H1 (cell line): Measurements from ENCODE around the gene CPXM2.

Experiments used
- CTCF ChIP-seq, 3 experiments: IDR thresholded peaks; 1 replicate in 2 of 3; 2 replicates in 1 of 3; pipeline versions ENCODE4 v1.5.1 to v1.6.1; 2011; ENCODE audit warnings: low read length in 3 of 3, mild to moderate bottlenecking in 3 of 3, inconsistent platforms in 2 of 3, low read depth in 1 of 3, moderate library complexity in 1 of 3; ENCODE audit not compliant: insufficient read depth in 1 of 3; ENCODE audit errors: control extremely low read depth in 1 of 3
- E2F6 ChIP-seq: IDR thresholded peaks from 2 replicates; pipeline ENCODE4 v1.6.1; 2012; ENCODE audit warnings: inconsistent platforms
- EZH2 ChIP-seq: fragments of 200-600 bp; sonication (generic); IDR thresholded peaks from 2 replicates; pipeline ENCODE4 v1.7.1; 2012; ENCODE audit warnings: low read depth, mild to moderate bottlenecking, moderate library complexity, low read length, inconsistent platforms; ENCODE audit not compliant: severe bottlenecking
- MAX ChIP-seq: IDR thresholded peaks from 2 replicates; pipeline ENCODE4 v1.6.1; 2012; ENCODE audit warnings: inconsistent platforms
- POLR2A ChIP-seq, 2 experiments: IDR thresholded peaks; 1 replicate in 1 of 2; 2 replicates in 1 of 2; pipeline ENCODE4 v1.6.1; 2011; ENCODE audit warnings: low read depth in 2 of 2, low read length in 2 of 2, mild to moderate bottlenecking in 2 of 2; ENCODE audit errors: control extremely low read depth in 1 of 2
- SIN3A ChIP-seq, 2 experiments: IDR thresholded peaks in 1 of 2; conservative IDR thresholded peaks in 1 of 2; 2 replicates each; pipeline ENCODE4 v1.6.1; 2011 to 2012; ENCODE audit warnings: low read length in 2 of 2, improper control_type of control experiment in 1 of 2, low read depth in 1 of 2, mild to moderate bottlenecking in 1 of 2
- USF2 ChIP-seq: IDR thresholded peaks from 2 replicates; pipeline ENCODE4 v1.6.1; 2011; ENCODE audit warnings: low read length, improper control_type of control experiment

- TF ChIP-seq USF2 (no peak), MAX (no peak), CTCF (IDR thresholded peaks at IDR 0.05; ENCODE audit: control extremely low read depth in 1 of 3, insufficient read depth in 1 of 3, low read depth in 1 of 3, low read length in 3 of 3) (no peak), POLR2A (IDR thresholded peaks at IDR 0.05; ENCODE audit: control extremely low read depth in 1 of 2, low read depth in 2 of 2, low read length in 2 of 2) (no peak), SIN3A (conservative IDR thresholded peaks at IDR 0.05 in 1 of 2, IDR thresholded peaks at IDR 0.05 in 1 of 2; ENCODE audit: low read depth in 1 of 2, low read length in 2 of 2) (no peak), EZH2 (no peak), E2F6 (no peak)
Measured at GRCh38 chr10:123804716-123805115, 86.9 kb downstream of the CPXM2 start.
